GM20431 (cell line): Measurements from ENCODE around the gene ITPR2.

Experiments used
- in situ Hi-C: fragments of 300-500 bp; cut with MseI, MboI; formaldehyde crosslinking; loops from one replicate; pipeline ENCODE4 v1.15.0; 2020; ENCODE audit warnings: low sequenced_read_pairs; ENCODE audit not compliant: unreplicated experiment

The ITPR2 gene

DNA sequence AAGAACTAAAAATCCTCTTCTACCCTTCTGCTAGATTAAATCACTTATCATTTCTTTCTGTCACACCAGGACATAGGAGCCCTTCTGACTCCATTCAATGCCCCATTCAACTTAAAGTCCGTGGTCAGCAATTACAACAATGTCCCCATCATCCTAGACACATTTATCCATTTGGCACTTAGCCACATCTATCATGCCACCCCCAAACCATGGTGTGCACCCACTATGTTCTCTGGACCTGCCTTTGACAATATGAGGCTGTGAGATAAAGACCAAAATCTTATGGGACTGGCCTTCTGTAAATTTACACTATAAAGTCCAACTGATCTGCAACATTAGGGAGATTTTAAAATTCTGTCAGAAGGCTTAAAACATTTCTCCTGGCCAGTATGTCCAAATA, 533.2 kb downstream of the ITPR2 start:
- in situ Hi-C loops: no loop called here

DNA sequence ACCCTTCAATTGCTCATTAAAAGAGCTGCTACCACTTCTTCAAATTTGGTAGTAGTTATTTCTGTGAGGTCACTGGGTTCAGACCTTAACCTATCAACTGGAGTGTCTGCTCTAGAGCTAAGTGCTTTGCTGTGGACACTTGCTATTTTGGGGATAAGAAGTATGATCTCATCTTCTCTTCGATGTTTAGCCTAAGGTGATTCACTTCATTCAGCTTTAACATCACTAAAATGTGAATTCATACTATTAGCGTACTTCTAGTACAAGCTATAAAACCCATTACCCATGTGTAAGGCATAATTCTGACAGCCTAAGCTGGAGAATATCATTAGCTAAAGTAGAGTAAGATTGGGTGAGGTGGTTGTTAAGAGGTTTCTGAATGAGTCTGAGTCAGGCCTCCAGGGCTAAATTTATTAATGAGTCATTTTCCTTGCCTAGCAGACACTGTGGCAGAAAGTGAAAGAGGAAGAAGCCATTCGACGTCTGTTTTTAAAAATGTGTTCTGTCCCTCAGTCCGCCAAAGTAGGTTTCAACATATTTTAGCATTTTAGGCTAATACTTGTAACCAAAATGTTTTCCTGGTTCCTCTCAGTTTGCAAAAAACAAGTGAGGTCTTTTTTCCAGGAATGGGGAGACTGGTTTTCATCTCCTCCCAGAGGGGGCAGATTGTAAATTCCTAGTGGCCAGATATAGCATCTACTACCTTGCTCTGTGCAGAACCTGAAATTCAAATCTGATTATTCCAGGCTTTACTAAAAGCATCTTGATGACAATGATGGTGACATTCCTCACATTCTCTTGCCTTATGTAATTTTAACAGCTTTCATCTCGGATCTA, 534.0 kb downstream of the ITPR2 start:
- in situ Hi-C loops: no loop called here

DNA sequence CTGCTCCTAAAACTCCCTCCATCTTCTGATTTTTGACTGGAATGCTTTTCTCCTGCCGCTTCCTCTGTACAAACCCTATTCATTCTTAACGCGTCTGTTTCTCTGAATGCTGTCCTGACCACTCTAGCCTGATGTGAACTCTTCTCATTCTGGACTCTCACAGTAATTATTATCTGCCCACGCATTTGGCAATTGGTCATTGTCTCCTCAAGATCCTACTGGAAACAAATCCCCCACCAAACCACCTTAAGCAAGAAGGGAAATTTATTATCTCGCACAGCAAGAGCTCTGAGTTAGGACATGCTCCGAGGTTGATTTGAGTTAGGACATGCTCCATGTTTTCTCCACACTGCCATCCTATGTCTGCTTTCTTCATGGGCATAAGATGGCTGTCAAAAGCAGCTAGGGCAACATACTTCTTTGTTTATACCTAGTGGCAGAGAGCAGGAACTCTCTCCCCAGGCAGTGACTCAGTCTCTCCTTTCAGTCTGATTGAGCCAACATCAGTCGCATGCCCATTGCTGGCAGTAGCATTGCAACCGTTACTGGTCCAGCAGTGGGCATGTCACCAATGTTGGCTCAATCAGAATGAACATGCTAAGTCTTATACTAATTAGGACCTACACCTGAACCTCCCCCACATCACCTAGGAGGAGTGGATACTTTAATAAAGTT, 535.5 kb downstream of the ITPR2 start:
- in situ Hi-C loops: no loop called here

DNA sequence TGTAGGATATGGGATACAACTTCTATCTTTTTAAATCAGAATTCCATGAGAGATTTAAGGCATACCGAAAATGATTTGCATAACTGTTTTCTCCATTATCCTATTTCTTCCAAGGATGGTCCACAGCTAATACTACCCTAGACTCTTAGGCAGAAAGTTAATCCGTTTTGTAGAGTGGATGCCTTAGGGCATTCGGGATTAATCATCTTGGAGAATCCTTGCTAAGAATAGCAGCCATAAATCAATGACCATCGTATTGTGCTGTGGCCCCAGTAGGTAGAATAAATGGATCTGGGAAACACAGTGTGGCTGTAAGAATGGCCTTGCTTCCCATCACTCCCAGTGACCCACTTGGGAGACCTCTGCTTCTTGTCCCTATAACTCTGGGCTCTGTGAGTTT, 538.0 kb downstream of the ITPR2 start:
- in situ Hi-C loops: no loop called here

DNA sequence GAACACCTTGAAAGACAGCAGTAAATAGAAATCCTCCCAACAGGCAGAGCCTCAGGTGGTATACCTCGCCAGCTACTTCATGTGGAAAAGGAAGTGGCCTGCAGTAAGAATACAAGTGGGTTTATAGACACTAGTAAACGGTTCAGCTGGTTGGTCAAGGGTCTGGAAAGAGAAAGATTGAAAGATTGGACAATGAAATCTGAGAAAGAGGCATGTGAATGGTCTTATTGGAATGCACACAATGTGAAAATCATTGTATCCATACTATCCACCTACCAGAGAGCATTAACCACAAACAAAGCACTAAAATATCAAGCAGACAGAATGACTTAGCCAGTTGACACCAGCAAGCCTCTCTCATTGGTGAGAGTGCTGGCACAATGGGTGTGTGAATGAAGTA, 539.4 kb downstream of the ITPR2 start:
- in situ Hi-C loops: no loop called here

DNA sequence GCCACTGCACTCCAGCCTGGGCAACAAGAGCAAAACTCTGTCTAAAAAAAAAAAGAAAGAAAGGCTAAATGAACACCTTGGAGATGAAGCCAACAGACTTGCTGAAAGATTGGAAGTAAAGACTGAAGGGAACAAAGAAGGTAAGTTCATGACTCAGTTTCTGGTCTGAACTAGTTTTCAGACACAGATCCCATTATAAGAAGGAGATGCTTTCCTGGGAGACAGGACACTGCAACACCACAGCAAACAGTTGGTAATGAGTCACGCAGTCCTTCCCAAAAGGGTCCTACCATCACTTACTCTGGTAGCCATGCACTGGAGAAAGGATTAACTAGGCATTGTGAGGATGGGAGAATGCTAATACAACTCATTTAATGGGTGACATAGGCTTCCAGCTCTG, 540.4 kb downstream of the ITPR2 start:
- in situ Hi-C loops: no loop called here

DNA sequence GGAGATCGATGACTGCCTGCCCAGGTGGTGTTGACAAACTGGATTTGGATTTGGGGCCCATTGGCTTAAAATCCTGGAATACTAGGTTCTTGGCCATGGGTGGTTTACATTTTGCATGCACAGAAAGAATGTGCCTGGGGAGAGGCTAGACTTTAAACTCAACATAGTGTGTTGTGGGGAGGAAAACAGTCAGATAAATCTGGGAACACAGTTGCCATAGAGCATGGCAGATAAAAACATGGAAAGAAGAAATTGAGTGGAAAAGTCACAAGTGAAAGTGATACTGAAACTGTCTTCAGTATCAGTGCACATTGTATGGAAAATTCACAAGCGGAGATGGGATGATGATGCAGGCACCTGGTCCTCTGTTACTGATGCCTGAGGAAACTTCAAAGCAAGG, 542.4 kb downstream of the ITPR2 start:
- in situ Hi-C loops: no loop called here

DNA sequence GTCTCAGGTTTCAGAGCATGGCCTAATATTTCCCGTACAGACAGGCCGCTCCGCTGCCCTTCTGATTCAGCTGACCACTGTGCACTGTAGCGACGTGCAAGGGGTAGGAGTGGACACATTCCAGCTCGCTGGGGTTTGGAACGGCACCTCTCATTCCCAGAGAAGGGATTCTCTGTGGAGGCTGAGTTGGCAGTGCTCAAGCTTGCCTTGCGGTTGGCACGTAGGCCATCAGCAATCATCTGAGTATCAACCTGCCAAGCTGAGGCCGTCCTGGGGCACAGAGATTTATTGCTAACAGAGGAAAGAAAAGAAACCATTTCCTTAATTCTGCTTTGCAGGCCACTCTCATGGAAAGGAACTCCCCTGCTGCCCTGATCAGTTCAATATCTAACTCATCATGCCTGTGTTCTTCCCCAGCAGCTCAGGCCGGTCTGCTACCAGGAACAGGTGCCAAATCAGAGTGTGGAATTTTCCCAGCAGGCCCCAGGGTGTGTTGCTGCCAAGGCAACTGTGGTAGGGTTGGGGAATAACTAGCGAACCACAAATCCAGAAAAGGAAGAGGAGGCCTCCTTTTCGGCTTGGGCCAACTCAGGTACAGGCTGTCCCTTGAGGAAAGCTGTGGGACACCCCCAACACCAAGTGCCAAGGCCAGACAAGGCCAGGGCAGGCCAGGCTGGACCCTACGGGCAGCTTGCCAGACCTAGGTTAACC, 545.2 kb downstream of the ITPR2 start:
- in situ Hi-C loops: no loop called here
